HFFc6 (cell line): ENCODE data around the gene AP1S1. TPM values are rescaled to one million over a fixed set of nuclear protein-coding genes. Genes with fewer than 3 reads are reported as not detected.
A peak's percentile ranks its signal among the peaks of the same experiment; 100 is the strongest.
"Not testable (repeated sequence)": the region's sequence is repeated elsewhere in the genome, so short reads cannot be mapped to it uniquely, and the experiment has no call there.

Source experiments
- DNase-seq: peaks from one replicate; pipeline ENCODE4 v3.0.0-alpha.2; 2018
- H3K27ac Mint-ChIP-seq: 2 replicates; pipeline ENCODE4 v1.8.0; 2020; ENCODE audit warnings: mild to moderate bottlenecking, mixed read lengths
- H3K27me3 Mint-ChIP-seq: 2 replicates; pipeline ENCODE4 v1.8.0; 2021; ENCODE audit warnings: mild to moderate bottlenecking, moderate library complexity, mixed read lengths; ENCODE audit not compliant: insufficient read depth
- H3K36me3 Mint-ChIP-seq: 2 replicates; pipeline ENCODE4 v1.8.0; 2021; ENCODE audit warnings: low read depth, mixed read lengths
- H3K4me1 Mint-ChIP-seq: 2 replicates; pipeline ENCODE4 v1.8.0; 2020; ENCODE audit warnings: low read depth, mixed read lengths
- H3K4me3 Mint-ChIP-seq: 2 replicates; pipeline ENCODE4 v1.8.0; 2020; ENCODE audit warnings: mild to moderate bottlenecking, moderate library complexity, mixed read lengths
- H3K9me3 Mint-ChIP-seq: 2 replicates; pipeline ENCODE4 v1.8.0; 2020; ENCODE audit warnings: mild to moderate bottlenecking, mixed read lengths
- long read RNA-seq: library from polyadenylated mRNA; unstranded; transcript quantifications from one replicate; pipeline ENCODE4 v2.0.0, GENCODE V29; 2019
- total RNA-seq, 6 experiments: library from RNA; stranded (reverse); fragmentation: NEBNext Ultra II Directional; extraction: Animal tissue kit (Norgen Biotek cat#: 25700); gene quantifications; 2 replicates in 1 of 6; 3 replicates in 5 of 6; pipeline ENCODE4 v1.2.3, GENCODE V29; 2021
- TF ChIP-seq, protein P1 (sequence below): fragments of 200-600 bp; sonication (generic); IDR thresholded peaks from 2 replicates; pipeline ENCODE4 v1.5.0; 2021; ENCODE audit warnings: antibody characterized with exemption, mild to moderate bottlenecking

The AP1S1 gene
- total RNA-seq, result 100 to 1,000 TPM; 154 to 176 (median 166) TPM
- long read RNA-seq, transcript AP1S1-201 (5 exons, 1,303 nt), result major isoform, 28 of 30 reads
- long read RNA-seq, partial matches to known transcripts, result 1 of 30 reads
- long read RNA-seq, other reads (novel, unspliced or antisense), result 1 of 30 reads

- peak within 1 kb of the TSS; percentile 89 for H3K4me3 Mint-ChIP-seq
- peak within 1 kb of the TSS; percentile 70 for H3K27ac Mint-ChIP-seq
- DNase-seq, result peak; percentile 86
- TF ChIP-seq, protein P1, sequence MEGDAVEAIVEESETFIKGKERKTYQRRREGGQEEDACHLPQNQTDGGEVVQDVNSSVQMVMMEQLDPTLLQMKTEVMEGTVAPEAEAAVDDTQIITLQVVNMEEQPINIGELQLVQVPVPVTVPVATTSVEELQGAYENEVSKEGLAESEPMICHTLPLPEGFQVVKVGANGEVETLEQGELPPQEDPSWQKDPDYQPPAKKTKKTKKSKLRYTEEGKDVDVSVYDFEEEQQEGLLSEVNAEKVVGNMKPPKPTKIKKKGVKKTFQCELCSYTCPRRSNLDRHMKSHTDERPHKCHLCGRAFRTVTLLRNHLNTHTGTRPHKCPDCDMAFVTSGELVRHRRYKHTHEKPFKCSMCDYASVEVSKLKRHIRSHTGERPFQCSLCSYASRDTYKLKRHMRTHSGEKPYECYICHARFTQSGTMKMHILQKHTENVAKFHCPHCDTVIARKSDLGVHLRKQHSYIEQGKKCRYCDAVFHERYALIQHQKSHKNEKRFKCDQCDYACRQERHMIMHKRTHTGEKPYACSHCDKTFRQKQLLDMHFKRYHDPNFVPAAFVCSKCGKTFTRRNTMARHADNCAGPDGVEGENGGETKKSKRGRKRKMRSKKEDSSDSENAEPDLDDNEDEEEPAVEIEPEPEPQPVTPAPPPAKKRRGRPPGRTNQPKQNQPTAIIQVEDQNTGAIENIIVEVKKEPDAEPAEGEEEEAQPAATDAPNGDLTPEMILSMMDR, result no peak
- H3K9me3 Mint-ChIP-seq, result no peaks in the 10 kb centered on the region
- peaks cover 24% of the 10 kb centered on the region for H3K4me1 Mint-ChIP-seq
- peaks cover 16% of the 10 kb centered on the region for H3K27me3 Mint-ChIP-seq
- peaks cover 17% of the 10 kb centered on the region; the same call in 1 of the 2 replicates for H3K36me3 Mint-ChIP-seq
These were observed at the start of gene AP1S1 for GRCh38 chr7:101153969-101154692. Gene AP1S1 (plus strand): TSS chr7:101154476. CDS start chr7:101154515, 39 bp downstream.

DNA sequence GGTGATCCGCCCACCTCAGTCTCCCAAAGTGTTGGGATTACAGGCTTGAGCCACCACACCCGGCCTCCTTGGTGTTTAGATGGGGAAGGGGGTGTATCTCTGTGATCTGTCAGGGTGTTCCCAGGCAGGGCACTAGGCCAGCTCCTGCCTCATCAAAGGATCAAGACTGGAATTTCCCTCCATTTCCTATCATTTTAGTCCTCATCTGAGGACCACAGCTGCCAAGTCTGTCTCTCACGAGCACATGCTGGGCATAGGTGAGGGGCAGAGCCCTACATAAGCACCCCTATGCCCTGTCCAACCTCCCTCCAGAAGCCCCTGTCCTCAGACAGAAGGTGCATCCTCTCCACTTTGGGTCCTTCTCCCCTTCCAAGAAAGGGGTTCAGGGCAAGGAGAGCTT is 49.5 kb upstream of the AP1S1 start:
- peak overlapping the region; percentile 57 for H3K27ac Mint-ChIP-seq
- H3K4me1 Mint-ChIP-seq, result peaks cover 64% of the 10 kb centered on the region

GRCh38 chr7:101105248-101105647 is 49.0 kb upstream of the AP1S1 start:
- not testable (repeated sequence) for H3K36me3 Mint-ChIP-seq, H3K9me3 Mint-ChIP-seq, H3K27me3 Mint-ChIP-seq, H3K4me3 Mint-ChIP-seq, DNase-seq
- Mint-ChIP-seq H3K27ac (peak overlapping the region; percentile 57; the same call in 1 of the 2 replicates), H3K4me1 (peaks cover 60% of the 10 kb centered on the region)

More for the DNA sequence above, 49.5 kb upstream of the AP1S1 start:
- H3K4me3 Mint-ChIP-seq, result no peak overlapping the region
- TF ChIP-seq, protein P1, result no peak
- no peak for DNase-seq
- no peaks in the 10 kb centered on the region for H3K9me3 Mint-ChIP-seq
- no peaks in the 10 kb centered on the region; the same call in 1 of the 2 replicates for H3K27me3 Mint-ChIP-seq
- H3K36me3 Mint-ChIP-seq, result no peaks in the 10 kb centered on the region

- no peak overlapping the region for H3K27ac Mint-ChIP-seq
- peaks cover 49% of the 10 kb centered on the region for H3K4me1 Mint-ChIP-seq
- TF ChIP-seq, protein P1, result no peak
- H3K4me3 Mint-ChIP-seq, result no peak overlapping the region
- no peak for DNase-seq
- no peaks in the 10 kb centered on the region for H3K9me3 Mint-ChIP-seq
- H3K36me3 Mint-ChIP-seq, result no peaks in the 10 kb centered on the region
- no peaks in the 10 kb centered on the region; the same call in 1 of the 2 replicates for H3K27me3 Mint-ChIP-seq
These were observed 47.9 kb upstream of the AP1S1 start for GRCh38 chr7:101106386-101106785.

GRCh38 chr7:101108330-101108857 is 45.9 kb upstream of the AP1S1 start:
- Mint-ChIP-seq H3K9me3 (no peaks in the 10 kb centered on the region), H3K4me1 (peaks cover 50% of the 10 kb centered on the region), H3K4me3 (no peak overlapping the region), H3K27ac (no peak overlapping the region), H3K27me3 (no peaks in the 10 kb centered on the region; the same call in 1 of the 2 replicates), H3K36me3 (no peaks in the 10 kb centered on the region)
- TF ChIP-seq, protein P1, result no peak
- DNase-seq, result no peak

- H3K27ac Mint-ChIP-seq, result peak overlapping the region; percentile 43
- H3K27me3 Mint-ChIP-seq, result no peaks in the 10 kb centered on the region; the same call in 1 of the 2 replicates
- peaks cover 48% of the 10 kb centered on the region for H3K4me1 Mint-ChIP-seq
- H3K36me3 Mint-ChIP-seq, result no peaks in the 10 kb centered on the region
- no peak for DNase-seq
- H3K4me3 Mint-ChIP-seq, result no peak overlapping the region
- no peaks in the 10 kb centered on the region for H3K9me3 Mint-ChIP-seq
- TF ChIP-seq, protein P1, result no peak
These were observed 45.3 kb upstream of the AP1S1 start for GRCh38 chr7:101108961-101109360.
